ENCODE measurements around the gene PARVB. TPM values are rescaled to one million over a fixed set of nuclear protein-coding genes. Genes with fewer than 3 reads are reported as not detected.

Gene PARVB
- total and polyA plus RNA-seq, 2 experiments from 2014 or later = 10.2 to 11.2 TPM

DNA sequence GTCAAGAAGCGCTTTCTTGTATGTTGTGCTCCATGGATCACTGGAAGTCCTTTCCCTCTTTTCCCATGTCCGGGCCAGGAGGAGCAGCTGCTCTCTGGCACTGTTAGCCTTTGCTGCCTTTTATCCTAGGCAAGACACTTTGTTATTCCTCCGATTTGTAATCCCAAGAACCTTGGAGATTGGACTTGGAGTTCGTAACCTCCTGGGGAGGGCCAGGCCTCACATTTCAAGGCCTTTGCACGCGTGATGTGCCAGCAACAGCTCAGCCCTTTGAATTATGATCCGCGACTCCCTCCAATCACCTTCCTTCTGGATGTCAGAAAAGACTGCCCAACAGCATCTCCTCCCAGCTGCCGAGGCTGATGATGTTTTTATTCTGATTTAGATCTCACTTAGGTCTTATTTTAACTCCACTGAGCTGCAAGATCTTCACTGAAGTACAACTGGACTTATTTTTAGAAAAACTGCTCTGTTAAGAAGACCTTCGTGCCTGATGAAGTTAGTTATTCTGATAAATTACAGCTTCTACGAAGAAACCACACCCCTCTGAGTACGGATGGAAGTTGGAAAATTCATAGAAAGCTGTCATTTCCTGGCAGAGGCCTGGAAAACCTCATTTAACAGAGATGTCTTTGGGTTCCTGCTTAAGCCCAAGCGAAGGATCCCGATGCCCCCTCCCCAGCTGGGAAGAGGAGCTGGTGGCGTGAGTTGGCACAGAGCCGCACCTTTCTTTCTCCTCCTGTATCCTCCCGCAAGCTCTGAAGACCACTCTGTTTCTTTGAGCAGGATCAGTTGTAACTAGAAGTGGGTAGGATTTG lies 62.4 kb downstream of the PARVB start:
- H3K9me2 ChIP-seq (replicated peaks; ENCODE audit: insufficient read depth) = no peaks in the 10 kb centered on the region
- no peaks in the 10 kb centered on the region for H3K4me1 ChIP-seq (ENCODE audit: insufficient read depth)
- no peaks in the 10 kb centered on the region for H4K20me1 ChIP-seq (ENCODE audit: insufficient read depth, poor library complexity, severe bottlenecking)
- H3K36me3 ChIP-seq (replicated peaks; ENCODE audit: insufficient read depth, low read depth) = peaks cover 3% of the 10 kb centered on the region
- no peaks in the 10 kb centered on the region for H3K9me3 ChIP-seq (ENCODE audit: low read depth)
- DNase-seq (ENCODE audit: low spot score) = peak; percentile 18
- H3K4me2 ChIP-seq = no peak overlapping the region
- no peaks in the 10 kb centered on the region for H3K27me3 ChIP-seq
- H3K79me2 ChIP-seq = no peaks in the 10 kb centered on the region
- H3K27ac ChIP-seq = peak overlapping the region; percentile 33
- WGBS (ENCODE audit: low lambda C conversion rate, missing lambda C conversion rate) = 68% methylated on average over 17 of the region's 17 CpGs
- H3K4me3 ChIP-seq = no peak overlapping the region
- TF ChIP-seq EZH2phosphoT487 (IDR thresholded peaks at IDR 0.05; ENCODE audit: low read depth, severe bottlenecking, unreplicated experiment) = no peak
- no peak overlapping the region for H2AFZ ChIP-seq

DNA sequence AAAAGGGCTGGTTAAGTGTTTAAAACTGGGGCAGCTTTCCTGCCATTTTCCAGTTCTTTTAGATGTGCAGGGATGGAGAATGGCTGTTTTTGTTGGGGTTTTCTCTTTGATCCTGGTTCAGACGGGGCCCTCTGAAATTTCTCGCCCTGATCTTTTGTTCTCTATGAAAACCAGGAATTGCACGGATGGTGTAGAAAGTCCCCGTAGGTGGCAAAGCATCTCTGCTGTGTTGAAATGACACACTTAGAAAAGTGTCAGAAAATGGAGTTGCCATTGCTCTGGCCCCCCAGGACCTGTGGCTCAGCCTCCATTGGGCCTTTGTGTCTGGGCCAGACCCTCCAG lies 63.0 kb downstream of the PARVB start:
- TF ChIP-seq EZH2 (IDR thresholded peaks at IDR 0.05; ENCODE audit: borderline replicate concordance) = no peak
- TF ChIP-seq, protein P1, sequence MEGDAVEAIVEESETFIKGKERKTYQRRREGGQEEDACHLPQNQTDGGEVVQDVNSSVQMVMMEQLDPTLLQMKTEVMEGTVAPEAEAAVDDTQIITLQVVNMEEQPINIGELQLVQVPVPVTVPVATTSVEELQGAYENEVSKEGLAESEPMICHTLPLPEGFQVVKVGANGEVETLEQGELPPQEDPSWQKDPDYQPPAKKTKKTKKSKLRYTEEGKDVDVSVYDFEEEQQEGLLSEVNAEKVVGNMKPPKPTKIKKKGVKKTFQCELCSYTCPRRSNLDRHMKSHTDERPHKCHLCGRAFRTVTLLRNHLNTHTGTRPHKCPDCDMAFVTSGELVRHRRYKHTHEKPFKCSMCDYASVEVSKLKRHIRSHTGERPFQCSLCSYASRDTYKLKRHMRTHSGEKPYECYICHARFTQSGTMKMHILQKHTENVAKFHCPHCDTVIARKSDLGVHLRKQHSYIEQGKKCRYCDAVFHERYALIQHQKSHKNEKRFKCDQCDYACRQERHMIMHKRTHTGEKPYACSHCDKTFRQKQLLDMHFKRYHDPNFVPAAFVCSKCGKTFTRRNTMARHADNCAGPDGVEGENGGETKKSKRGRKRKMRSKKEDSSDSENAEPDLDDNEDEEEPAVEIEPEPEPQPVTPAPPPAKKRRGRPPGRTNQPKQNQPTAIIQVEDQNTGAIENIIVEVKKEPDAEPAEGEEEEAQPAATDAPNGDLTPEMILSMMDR (IDR thresholded peaks at IDR 0.05; ENCODE audit: poor library complexity) = no peak
- TF ChIP-seq EZH2phosphoT487 (IDR thresholded peaks at IDR 0.05; ENCODE audit: low read depth, severe bottlenecking, unreplicated experiment) = no peak
- DNase-seq (ENCODE audit: low spot score) = no peak
- Histone ChIP-seq H3K4me1 (ENCODE audit: insufficient read depth) (no peaks in the 10 kb centered on the region), H3K27ac (peak overlapping the region; percentile 33), H3K79me2 (no peaks in the 10 kb centered on the region), H3K9me2 (replicated peaks; ENCODE audit: insufficient read depth) (no peaks in the 10 kb centered on the region), H3K4me3 (no peak overlapping the region), H2AFZ (no peak overlapping the region), H4K20me1 (ENCODE audit: insufficient read depth, poor library complexity, severe bottlenecking) (no peaks in the 10 kb centered on the region), H3K9me3 (ENCODE audit: low read depth) (no peaks in the 10 kb centered on the region), H3K27me3 (no peaks in the 10 kb centered on the region), H3K36me3 (replicated peaks; ENCODE audit: insufficient read depth, low read depth) (peaks cover 3% of the 10 kb centered on the region), H3K4me2 (no peak overlapping the region)
- WGBS (ENCODE audit: low lambda C conversion rate, missing lambda C conversion rate) = 86% methylated on average over 4 of the region's 4 CpGs

DNA sequence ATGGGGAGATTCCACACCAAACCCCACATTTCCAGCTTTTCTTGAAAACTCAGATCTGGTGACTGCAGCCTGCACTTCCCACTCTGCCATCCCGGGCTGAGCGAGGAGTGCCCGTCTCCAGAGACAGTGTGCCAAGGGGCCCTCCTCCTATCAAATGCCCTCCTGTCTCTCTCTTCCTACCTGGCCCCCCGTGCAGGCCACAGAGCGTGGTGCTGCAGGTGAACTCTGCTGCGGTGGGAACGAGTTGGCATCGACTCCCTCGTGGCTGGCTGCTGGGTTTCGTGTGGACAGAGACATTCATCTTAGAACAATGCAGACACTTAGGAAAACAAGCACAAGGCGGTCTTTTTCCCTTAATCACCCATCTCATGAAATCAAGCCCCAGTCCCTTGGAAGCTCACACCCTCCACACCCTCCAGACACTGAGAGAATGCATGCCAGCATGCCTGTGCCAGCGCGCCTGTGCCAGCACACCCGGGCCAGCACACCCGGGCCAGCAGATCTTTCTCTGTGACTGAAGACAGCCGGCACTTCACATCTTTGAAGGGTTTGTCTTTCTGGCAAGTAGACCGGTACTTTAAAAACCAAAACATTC lies 65.0 kb downstream of the PARVB start:
- Histone ChIP-seq H4K20me1 (ENCODE audit: insufficient read depth, poor library complexity, severe bottlenecking) (no peaks in the 10 kb centered on the region), H3K4me3 (no peak overlapping the region), H3K36me3 (replicated peaks; ENCODE audit: insufficient read depth, low read depth) (peaks cover 3% of the 10 kb centered on the region), H3K9me3 (ENCODE audit: low read depth) (no peaks in the 10 kb centered on the region), H3K79me2 (no peaks in the 10 kb centered on the region), H3K9me2 (replicated peaks; ENCODE audit: insufficient read depth) (no peaks in the 10 kb centered on the region), H3K27ac (no peak overlapping the region), H3K27me3 (no peaks in the 10 kb centered on the region), H3K4me2 (no peak overlapping the region), H3K4me1 (ENCODE audit: insufficient read depth) (no peaks in the 10 kb centered on the region), H2AFZ (no peak overlapping the region)
- DNase-seq (ENCODE audit: low spot score) = no peak
- WGBS (ENCODE audit: low lambda C conversion rate, missing lambda C conversion rate) = 87% methylated on average over 17 of the region's 17 CpGs
- TF ChIP-seq EZH2 (IDR thresholded peaks at IDR 0.05; ENCODE audit: borderline replicate concordance) (no peak), EZH2phosphoT487 (IDR thresholded peaks at IDR 0.05; ENCODE audit: low read depth, severe bottlenecking, unreplicated experiment) (no peak)
- TF ChIP-seq, protein P1 (IDR thresholded peaks at IDR 0.05; ENCODE audit: poor library complexity) = no peak
